ENCODE results near the gene EIF4G1. TPM values are rescaled to one million over a fixed set of nuclear protein-coding genes. Genes with fewer than 3 reads are reported as not detected.
A peak's percentile ranks its signal among the peaks of the same experiment; 100 is the strongest.
"Not testable (repeated sequence)": the region's sequence is repeated elsewhere in the genome, so short reads cannot be mapped to it uniquely, and the experiment has no call there.

The EIF4G1 gene
- total and polyA plus RNA-seq, 7 donors: 395 to 787 (median 628) TPM

GRCh38 chr3:184339001-184339400, 24.6 kb downstream of the EIF4G1 start:
- peak overlapping the region; percentile 90 for H3K27ac ChIP-seq
- H3K4me3 ChIP-seq: peak overlapping the region; percentile 79
- H3K4me1 ChIP-seq: peaks cover 38% of the 10 kb centered on the region
- WGBS, 3 donors: 39 to 50% (median 50%) methylated on average over 8 of the region's 8 CpGs
- H3K9me3 ChIP-seq: no peaks in the 10 kb centered on the region
- H3K36me3 ChIP-seq (ENCODE audit: insufficient read depth in 1 of 2, low read depth in 1 of 2): peaks cover 2 to 37% of the 10 kb centered on the region in 2 donors
- intact Hi-C loops (cut with DNase I): no loop called here
- H3K27me3 ChIP-seq (ENCODE audit: insufficient read depth in 3 of 3, low read length in 2 of 3): no peaks in the 10 kb centered on the region
- no peak for DNase-seq
- no peak for TF ChIP-seq CTCF (IDR thresholded peaks at IDR 0.05)
- ATAC-seq: no peak

- not testable (repeated sequence) for H3K9me3 ChIP-seq; H3K4me3 ChIP-seq; H3K27ac ChIP-seq; H3K27me3 ChIP-seq (ENCODE audit: insufficient read depth in 3 of 3, low read length in 2 of 3); ATAC-seq
- WGBS, 3 donors: 74 to 84% (median 81%) methylated on average over 19 of the region's 19 CpGs
- peaks cover 38% of the 10 kb centered on the region for H3K4me1 ChIP-seq
- intact Hi-C loops (cut with DNase I): loop anchor here in 1 of 2 donors (5.0 kb wide), 1 partner anchor 37 kb away; no protein-coding TSS in a partner anchor
- peak in 1 of 2 donors; percentile 33 for DNase-seq
- peaks cover 2 to 37% of the 10 kb centered on the region in 2 donors for H3K36me3 ChIP-seq (ENCODE audit: insufficient read depth in 1 of 2, low read depth in 1 of 2)
Measured at GRCh38 chr3:184339451-184340135, 25.2 kb downstream of the EIF4G1 start.

- Histone ChIP-seq H3K27me3 (ENCODE audit: insufficient read depth in 3 of 3, low read length in 2 of 3) (no peaks in the 10 kb centered on the region), H3K27ac (no peak overlapping the region), H3K4me3 (no peak overlapping the region), H3K36me3 (ENCODE audit: insufficient read depth in 1 of 2, low read depth in 1 of 2) (peaks cover 2 to 33% of the 10 kb centered on the region in 2 donors), H3K4me1 (peaks cover 42% of the 10 kb centered on the region), H3K9me3 (no peaks in the 10 kb centered on the region)
- intact Hi-C loops (cut with DNase I): loop anchor here in 1 of 2 donors (5.0 kb wide), 1 partner anchor 40 kb away; no protein-coding TSS in a partner anchor
- WGBS, 3 donors: 89 to 94% (median 92%) methylated on average over 7 of the region's 7 CpGs
- DNase-seq: peak in 1 of 2 donors; percentile 30
- no peak for ATAC-seq
- no peak for TF ChIP-seq CTCF (IDR thresholded peaks at IDR 0.05)
Measured at GRCh38 chr3:184341925-184342324, 27.5 kb downstream of the EIF4G1 start.

GRCh38 chr3:184343200-184343876, 28.9 kb downstream of the EIF4G1 start:
- H3K9me3 ChIP-seq: no peaks in the 10 kb centered on the region
- H3K36me3 ChIP-seq (ENCODE audit: insufficient read depth in 1 of 2, low read depth in 1 of 2): peaks cover 2 to 33% of the 10 kb centered on the region in 2 donors
- no peak overlapping the region for H3K27ac ChIP-seq
- no peaks in the 10 kb centered on the region for H3K27me3 ChIP-seq (ENCODE audit: insufficient read depth in 3 of 3, low read length in 2 of 3)
- ATAC-seq (no peak), DNase-seq (no peak)
- H3K4me3 ChIP-seq: no peak overlapping the region
- intact Hi-C loops (cut with DNase I): loop anchor here in 1 of 2 donors (5.0 kb wide), 1 partner anchor 41 kb away; no protein-coding TSS in a partner anchor
- no peak for TF ChIP-seq CTCF (IDR thresholded peaks at IDR 0.05)
- H3K4me1 ChIP-seq: peaks cover 28% of the 10 kb centered on the region
- 51 to 56% (median 55%) methylated on average over 5 of the region's 5 CpGs for WGBS, 3 donors
